Measurements from ENCODE around the gene HOXA4. TPM values are rescaled to one million over a fixed set of nuclear protein-coding genes. Genes with fewer than 3 reads are reported as not detected.

Gene HOXA4
- total RNA-seq, 1 experiment from 2014 or later, result 4.8 TPM

- no peak for TF ChIP-seq CTCF (IDR thresholded peaks at IDR 0.05; ENCODE audit: insufficient read depth in 1 of 2, low read depth in 1 of 2, low read length in 1 of 2, severe bottlenecking in 1 of 2, unreplicated experiment in 1 of 2)
- H3K9me3 ChIP-seq, result no peaks in the 10 kb centered on the region
- intact Hi-C loops (cut with micrococcal nuclease; ENCODE audit: unreplicated experiment), result no loop called here
- no peaks in the 10 kb centered on the region for H3K27me3 Mint-ChIP-seq (ENCODE audit: insufficient read depth, unreplicated experiment)
- H3K4me1 Mint-ChIP-seq (ENCODE audit: low read depth, unreplicated experiment), result peaks cover 24% of the 10 kb centered on the region
- H3K4me3 Mint-ChIP-seq (ENCODE audit: unreplicated experiment), result peak overlapping the region; percentile 85
- H3K4me3 ChIP-seq (ENCODE audit: low read depth, low read length), result no peak overlapping the region
- H3K27me3 ChIP-seq (replicated peaks; ENCODE audit: control insufficient read depth, insufficient read depth, low read length), result no peaks in the 10 kb centered on the region
- peaks cover 35% of the 10 kb centered on the region for H3K36me3 Mint-ChIP-seq (ENCODE audit: insufficient read depth, unreplicated experiment)
- peaks cover 34% of the 10 kb centered on the region for H3K4me1 ChIP-seq
- ChIA-PET CTCF (interaction anchor here (1.4 to 1.5 kb wide), 3 partner anchors 39 to 163 kb away, joined by 4 to 7 read pairs (median 4); no protein-coding TSS in a partner anchor), POLR2A (no interaction called here)
- H3K9me3 Mint-ChIP-seq (ENCODE audit: unreplicated experiment), result no peaks in the 10 kb centered on the region
- DNase-seq, result no peak
- H3K27ac Mint-ChIP-seq (ENCODE audit: unreplicated experiment), result peak overlapping the region; percentile 87
- H3K36me3 ChIP-seq (ENCODE audit: control insufficient read depth, insufficient read depth, low read length), result no peaks in the 10 kb centered on the region; the same call in 1 of the 2 replicates
- no TSS peak for BruUV-seq (replicated peaks)
Observed at GRCh38 chr7:27111751-27112277, 18.7 kb downstream of the HOXA4 start.

GRCh38 chr7:27111042-27111750, 19.4 kb downstream of the HOXA4 start:
- Mint-ChIP-seq H3K27me3 (ENCODE audit: insufficient read depth, unreplicated experiment) (no peaks in the 10 kb centered on the region), H3K4me3 (ENCODE audit: unreplicated experiment) (peak overlapping the region; percentile 85), H3K36me3 (ENCODE audit: insufficient read depth, unreplicated experiment) (peaks cover 35% of the 10 kb centered on the region), H3K4me1 (ENCODE audit: low read depth, unreplicated experiment) (peaks cover 20% of the 10 kb centered on the region), H3K27ac (ENCODE audit: unreplicated experiment) (peak overlapping the region; percentile 87), H3K9me3 (ENCODE audit: unreplicated experiment) (no peaks in the 10 kb centered on the region)
- H3K36me3 ChIP-seq (ENCODE audit: control insufficient read depth, insufficient read depth, low read length), result no peaks in the 10 kb centered on the region; the same call in 1 of the 2 replicates
- H3K27me3 ChIP-seq (replicated peaks; ENCODE audit: control insufficient read depth, insufficient read depth, low read length), result no peaks in the 10 kb centered on the region
- DNase-seq, result peak in 1 of 2 experiments; percentile 30
- no peaks in the 10 kb centered on the region for H3K9me3 ChIP-seq
- intact Hi-C loops (cut with micrococcal nuclease; ENCODE audit: unreplicated experiment), result no loop called here
- peak overlapping the region; percentile 41 for H3K4me3 ChIP-seq (ENCODE audit: low read depth, low read length)
- BruUV-seq (replicated peaks), result no TSS peak
- H3K4me1 ChIP-seq, result peaks cover 30% of the 10 kb centered on the region
- ChIA-PET POLR2A (interaction anchor here (0.5 to 1.4 kb wide), 6 partner anchors 9 to 247 kb away, joined by 3 to 8 read pairs (median 6); partner anchors contain the start of genes HOXA4 and SKAP2), CTCF (interaction anchor here (0.8 to 1.5 kb wide), 7 partner anchors 11 to 162 kb away, joined by 3 to 9 read pairs (median 4); partner anchors contain the start of gene HOXA4)
- peak in 1 of 2 experiments; percentile 10 for TF ChIP-seq CTCF (IDR thresholded peaks at IDR 0.05; ENCODE audit: insufficient read depth in 1 of 2, low read depth in 1 of 2, low read length in 1 of 2, severe bottlenecking in 1 of 2, unreplicated experiment in 1 of 2)

DNA sequence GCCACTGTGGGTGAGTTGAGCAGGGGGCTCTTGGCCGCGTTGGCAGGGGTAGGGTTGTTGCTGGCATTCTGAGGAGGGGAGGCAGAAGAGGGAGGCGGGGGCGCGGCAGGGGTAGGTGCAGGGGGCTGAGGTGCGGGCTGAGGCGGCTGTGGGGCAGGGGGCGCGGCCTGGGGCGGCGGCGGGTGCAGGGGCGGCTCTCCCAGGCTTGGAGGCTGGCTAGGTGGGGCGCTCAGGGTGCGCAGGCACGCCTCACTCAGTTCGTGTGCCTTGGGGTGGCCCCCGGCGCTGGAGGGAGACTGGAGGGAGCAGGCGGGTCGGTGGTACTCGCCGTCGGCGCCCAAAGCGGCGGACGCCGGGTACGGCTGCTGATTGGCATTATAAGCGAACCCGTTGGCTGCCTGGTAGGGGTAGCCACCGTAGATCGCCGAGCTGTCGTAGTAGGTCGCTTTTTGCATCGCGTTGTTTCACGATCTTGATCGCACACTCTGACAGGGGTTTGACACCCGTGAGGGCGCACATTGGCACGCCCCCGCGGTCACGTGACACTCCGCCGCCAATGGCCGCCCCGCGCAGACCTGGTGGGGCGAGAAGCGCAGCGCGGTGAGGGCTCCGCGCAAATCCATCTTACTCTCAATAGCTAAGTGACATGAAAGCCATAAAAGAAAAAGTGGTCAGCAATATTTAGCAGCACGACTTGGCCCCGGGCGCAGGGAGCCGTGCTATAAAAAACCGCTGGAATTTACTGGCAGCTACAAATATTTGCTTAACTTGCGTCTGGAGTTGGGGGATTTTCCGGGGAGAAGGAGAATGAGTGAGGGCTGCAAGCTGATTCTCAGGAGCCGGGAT, 20.1 kb downstream of the HOXA4 start:
- peaks cover 32% of the 10 kb centered on the region for H3K36me3 Mint-ChIP-seq (ENCODE audit: insufficient read depth, unreplicated experiment)

More for the DNA sequence above, 20.1 kb downstream of the HOXA4 start:
- H3K36me3 ChIP-seq (ENCODE audit: control insufficient read depth, insufficient read depth, low read length), result no peaks in the 10 kb centered on the region; the same call in 1 of the 2 replicates
- CTCF ChIA-PET, result interaction anchor here (0.8 to 1.5 kb wide), 7 partner anchors 12 to 161 kb away, joined by 3 to 9 read pairs (median 4); partner anchors contain the start of gene HOXA4
- H3K4me3 ChIP-seq (ENCODE audit: low read depth, low read length), result peak overlapping the region; percentile 41
- peak; percentile 90 to 93 for DNase-seq
- Mint-ChIP-seq H3K4me1 (ENCODE audit: low read depth, unreplicated experiment) (peaks cover 16% of the 10 kb centered on the region), H3K27me3 (ENCODE audit: insufficient read depth, unreplicated experiment) (no peaks in the 10 kb centered on the region), H3K27ac (ENCODE audit: unreplicated experiment) (peak overlapping the region; percentile 87), H3K9me3 (ENCODE audit: unreplicated experiment) (no peaks in the 10 kb centered on the region), H3K4me3 (ENCODE audit: unreplicated experiment) (peak overlapping the region; percentile 85)
- POLR2A ChIA-PET, result interaction anchor here (0.5 to 1.4 kb wide), 6 partner anchors 10 to 246 kb away, joined by 3 to 8 read pairs (median 6); partner anchors contain the start of genes HOXA4 and SKAP2
- H3K9me3 ChIP-seq, result no peaks in the 10 kb centered on the region
- H3K27me3 ChIP-seq (replicated peaks; ENCODE audit: control insufficient read depth, insufficient read depth, low read length), result no peaks in the 10 kb centered on the region
- peaks cover 30% of the 10 kb centered on the region for H3K4me1 ChIP-seq
- no TSS peak for BruUV-seq (replicated peaks)
- intact Hi-C loops (cut with micrococcal nuclease; ENCODE audit: unreplicated experiment), result loop anchor here (1.0 kb wide), 2 partner anchors 12 to 14 kb away; no protein-coding TSS in a partner anchor
- TF ChIP-seq CTCF (IDR thresholded peaks at IDR 0.05; ENCODE audit: insufficient read depth in 1 of 2, low read depth in 1 of 2, low read length in 1 of 2, severe bottlenecking in 1 of 2, unreplicated experiment in 1 of 2), result no peak

Data from Caco-2 (cell line).